Thoracic aorta (tissue), 2 donors: ENCODE data around the gene POU6F2. TPM values are rescaled to one million over a fixed set of nuclear protein-coding genes. Genes with fewer than 3 reads are reported as not detected.

Experiments
- ATAC-seq: fragments of 150-250 bp; one replicate; pipeline ENCODE4 v1.8.0; 2017; ENCODE audit warnings: low read depth; ENCODE audit not compliant: insufficient number of reproducible peaks, low FRiP score
- DNase-seq: peaks from one replicate; pipeline ENCODE4 v3.0.0-alpha.2; 2020; ENCODE audit warnings: low spot score
- H3K27ac ChIP-seq, 2 donors: fragments of 200-600 bp; sonication (generic); 1 replicate in 1 of 2; 2 replicates in 1 of 2; pipeline ENCODE4 v1.5.1; 2016; ENCODE audit warnings: mild to moderate bottlenecking in 2 of 2, moderate library complexity in 2 of 2
- H3K27me3 ChIP-seq: fragments of 200-600 bp; sonication (generic); replicated peaks from 2 replicates; pipeline ENCODE4 v1.6.0; 2016; ENCODE audit warnings: mild to moderate bottlenecking; ENCODE audit not compliant: insufficient read depth
- H3K36me3 ChIP-seq: fragments of 200-600 bp; sonication (generic); one replicate; pipeline ENCODE4 v1.5.1; 2016
- H3K4me1 ChIP-seq, 2 donors: fragments of 200-600 bp; sonication (generic); 1 replicate in 1 of 2; 2 replicates in 1 of 2; pipeline versions ENCODE4 v1.5.1 to v1.6.0; 2016; ENCODE audit warnings: low read depth in 2 of 2, mild to moderate bottlenecking in 1 of 2; ENCODE audit not compliant: control insufficient read depth in 1 of 2
- H3K4me3 ChIP-seq: fragments of 200-600 bp; sonication (generic); 2 replicates; pipeline ENCODE4 v1.5.1; 2016; ENCODE audit warnings: mild to moderate bottlenecking
- H3K9me3 ChIP-seq: fragments of 200-600 bp; sonication (generic); 2 replicates; pipeline ENCODE4 v1.5.1; 2016
- total RNA-seq, 2 donors: library from RNA; depleted of rRNA; stranded (reverse); fragments of >200 nt; gene quantifications; one replicate each; pipeline versions ENCODE4 v1.1.0 to v1.2.3, GENCODE V29; 2016
- TF ChIP-seq, protein P1 (sequence below): fragments of 200-600 bp; sonication (generic); IDR thresholded peaks from one replicate; pipeline ENCODE4 v1.5.1; 2019; ENCODE audit warnings: antibody characterized with exemption

POU6F2 gene
- total RNA-seq, 2 donors from 2014 or later: not detected

DNA sequence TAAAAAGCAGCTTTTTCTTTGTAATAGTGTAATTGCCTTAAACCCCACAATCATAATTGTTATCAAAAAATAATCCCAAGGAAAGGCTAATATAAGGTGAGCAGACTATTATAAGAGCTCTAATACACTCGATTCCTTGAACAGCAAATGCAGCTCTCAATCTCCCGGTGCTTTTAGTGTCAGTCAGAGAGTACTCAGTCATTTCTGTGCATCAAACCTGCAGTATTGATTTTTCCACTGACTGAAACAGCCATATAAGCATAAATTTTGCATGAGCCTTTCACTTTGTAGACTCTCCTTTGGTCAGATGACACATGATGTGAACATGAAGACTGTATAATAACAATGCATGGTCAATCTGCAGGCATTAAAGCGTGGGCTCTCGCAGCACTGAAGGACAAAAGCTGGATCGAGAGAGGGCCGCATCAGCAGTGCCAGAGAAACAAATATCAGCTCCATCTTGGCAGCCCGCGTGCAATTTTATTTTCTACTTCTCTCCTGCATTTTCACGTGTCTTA is 272.0 kb downstream of the POU6F2 start:
- DNase-seq (no peak), ATAC-seq (no peak)
- Histone ChIP-seq H3K27ac (no peak overlapping the region), H3K9me3 (no peaks in the 10 kb centered on the region), H3K36me3 (no peaks in the 10 kb centered on the region), H3K4me1 (no peaks in the 10 kb centered on the region), H3K4me3 (no peak overlapping the region), H3K27me3 (no peaks in the 10 kb centered on the region)
- TF ChIP-seq, protein P1, sequence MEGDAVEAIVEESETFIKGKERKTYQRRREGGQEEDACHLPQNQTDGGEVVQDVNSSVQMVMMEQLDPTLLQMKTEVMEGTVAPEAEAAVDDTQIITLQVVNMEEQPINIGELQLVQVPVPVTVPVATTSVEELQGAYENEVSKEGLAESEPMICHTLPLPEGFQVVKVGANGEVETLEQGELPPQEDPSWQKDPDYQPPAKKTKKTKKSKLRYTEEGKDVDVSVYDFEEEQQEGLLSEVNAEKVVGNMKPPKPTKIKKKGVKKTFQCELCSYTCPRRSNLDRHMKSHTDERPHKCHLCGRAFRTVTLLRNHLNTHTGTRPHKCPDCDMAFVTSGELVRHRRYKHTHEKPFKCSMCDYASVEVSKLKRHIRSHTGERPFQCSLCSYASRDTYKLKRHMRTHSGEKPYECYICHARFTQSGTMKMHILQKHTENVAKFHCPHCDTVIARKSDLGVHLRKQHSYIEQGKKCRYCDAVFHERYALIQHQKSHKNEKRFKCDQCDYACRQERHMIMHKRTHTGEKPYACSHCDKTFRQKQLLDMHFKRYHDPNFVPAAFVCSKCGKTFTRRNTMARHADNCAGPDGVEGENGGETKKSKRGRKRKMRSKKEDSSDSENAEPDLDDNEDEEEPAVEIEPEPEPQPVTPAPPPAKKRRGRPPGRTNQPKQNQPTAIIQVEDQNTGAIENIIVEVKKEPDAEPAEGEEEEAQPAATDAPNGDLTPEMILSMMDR: no peak

DNA sequence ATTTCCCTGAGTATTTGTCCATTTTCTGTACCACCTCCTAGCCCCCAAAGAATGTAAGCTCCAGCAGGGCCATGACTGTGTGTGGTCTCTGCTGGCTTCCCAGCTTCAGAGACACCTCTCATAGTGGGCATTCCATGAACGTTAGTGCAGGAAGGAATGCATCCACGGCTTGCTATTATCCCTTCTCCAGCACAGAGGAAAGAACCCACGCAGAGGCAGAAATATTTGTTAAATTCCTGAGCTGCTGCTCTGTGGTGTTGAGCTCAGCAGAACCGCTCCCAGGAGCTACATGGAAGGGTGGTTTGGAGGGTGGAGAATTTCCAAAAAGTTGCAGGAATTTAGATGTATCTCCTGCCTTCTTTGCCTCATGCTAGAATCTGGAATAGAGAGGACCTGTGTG is 275.2 kb downstream of the POU6F2 start:
- H3K4me3 ChIP-seq: no peak overlapping the region
- no peak overlapping the region for H3K27ac ChIP-seq
- DNase-seq (no peak), ATAC-seq (no peak)
- H3K36me3 ChIP-seq: no peaks in the 10 kb centered on the region
- H3K27me3 ChIP-seq: no peaks in the 10 kb centered on the region
- no peaks in the 10 kb centered on the region for H3K9me3 ChIP-seq
- TF ChIP-seq, protein P1: no peak
- no peaks in the 10 kb centered on the region for H3K4me1 ChIP-seq

DNA sequence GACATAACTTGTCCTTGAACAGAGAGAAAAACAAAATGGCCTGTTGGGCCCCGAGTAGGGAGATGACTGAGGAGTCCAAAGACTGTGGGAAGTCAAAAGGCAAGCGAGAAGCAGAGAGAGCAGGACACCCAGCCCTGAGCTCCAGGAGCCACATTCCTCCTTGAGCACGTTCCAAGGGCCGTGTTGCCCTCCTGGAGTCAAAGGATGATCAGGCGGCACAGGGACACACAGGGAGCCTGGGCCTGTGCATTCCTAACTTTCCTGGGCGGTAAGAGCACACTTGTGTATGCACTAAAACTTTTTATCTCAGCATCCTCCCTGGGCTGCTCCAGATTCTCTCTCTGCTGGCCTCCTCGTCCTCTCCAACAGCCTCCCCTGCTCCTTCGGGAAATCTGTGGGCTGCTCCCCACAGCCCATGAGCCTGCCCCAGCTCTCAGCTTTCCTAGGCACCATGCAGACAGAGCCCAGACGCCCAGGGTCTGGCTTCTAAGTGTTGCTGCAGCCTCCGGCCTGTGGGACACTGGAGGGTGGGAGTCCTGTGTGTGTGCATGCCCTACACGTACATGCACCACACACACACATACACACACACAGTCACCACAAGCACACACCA is 281.8 kb downstream of the POU6F2 start:
- ATAC-seq: no peak
- H3K36me3 ChIP-seq: no peaks in the 10 kb centered on the region
- TF ChIP-seq, protein P1: no peak

DNA sequence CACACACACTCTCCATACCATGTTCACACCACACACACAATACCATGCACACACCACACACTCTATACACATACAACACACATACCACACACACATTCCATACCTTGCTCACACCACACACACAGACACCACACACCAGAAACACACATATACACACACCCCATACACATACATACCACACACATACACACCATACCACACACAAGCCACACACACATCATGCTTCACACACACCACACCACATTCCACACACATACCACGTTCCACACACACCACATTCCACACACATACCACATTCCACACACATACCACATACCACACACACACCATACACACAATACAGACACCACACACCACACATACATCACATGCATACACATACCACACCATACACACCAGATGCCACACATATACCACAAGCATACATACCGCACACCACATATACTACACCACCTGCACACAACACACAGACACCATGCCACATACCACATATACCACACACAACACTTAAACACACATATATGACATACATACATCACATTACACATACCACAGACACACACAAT is 282.7 kb downstream of the POU6F2 start:
- H3K4me1 ChIP-seq: no peaks in the 10 kb centered on the region
- H3K27me3 ChIP-seq: no peaks in the 10 kb centered on the region
- no peaks in the 10 kb centered on the region for H3K9me3 ChIP-seq
- H3K36me3 ChIP-seq: no peaks in the 10 kb centered on the region
- TF ChIP-seq, protein P1: no peak
- no peak for DNase-seq
- no peak overlapping the region for H3K27ac ChIP-seq
- ATAC-seq: no peak
- H3K4me3 ChIP-seq: no peak overlapping the region

More for the DNA sequence above, 281.8 kb downstream of the POU6F2 start:
- Histone ChIP-seq H3K4me3 (no peak overlapping the region), H3K4me1 (no peaks in the 10 kb centered on the region), H3K27me3 (no peaks in the 10 kb centered on the region), H3K9me3 (no peaks in the 10 kb centered on the region), H3K27ac (no peak overlapping the region)
- DNase-seq: no peak

DNA sequence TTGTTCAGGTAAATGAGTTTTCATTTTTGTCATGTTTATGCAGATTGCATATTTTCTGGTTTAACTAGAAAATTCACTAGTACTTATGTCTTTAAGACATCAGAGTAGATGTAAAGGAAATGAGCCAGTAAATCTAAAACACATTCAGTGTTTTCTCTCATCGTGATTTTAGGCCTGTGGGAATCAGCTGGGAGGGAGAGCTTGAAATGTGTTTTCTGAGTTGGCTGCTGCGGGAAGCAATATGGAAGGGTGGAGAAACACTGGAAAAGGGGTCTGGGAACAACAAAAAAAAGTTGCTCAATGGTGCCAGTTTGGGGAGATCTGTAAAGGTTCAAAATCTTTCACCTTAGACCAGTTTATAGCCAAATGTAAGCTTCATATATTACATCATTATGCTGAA is 284.1 kb downstream of the POU6F2 start:
- no peaks in the 10 kb centered on the region for H3K27me3 ChIP-seq
- TF ChIP-seq, protein P1: no peak
- DNase-seq (no peak), ATAC-seq (no peak)
- no peak overlapping the region for H3K27ac ChIP-seq
- H3K9me3 ChIP-seq: no peaks in the 10 kb centered on the region
- H3K4me3 ChIP-seq: no peak overlapping the region
- no peaks in the 10 kb centered on the region for H3K4me1 ChIP-seq
- H3K36me3 ChIP-seq: no peaks in the 10 kb centered on the region
